Trophoblast cell (in vitro differentiated cells and primary cell): ENCODE data around the gene RTL1.

Source experiments
- DNase-seq, 2 donors: peaks; one replicate each; pipeline ENCODE4 v3.0.0-alpha.2; 2016
- H2AFZ ChIP-seq: 2 replicates; pipeline ENCODE4 v1.6.1; 2013; ENCODE audit warnings: low read length, moderate library complexity, mild to moderate bottlenecking; ENCODE audit not compliant: insufficient read depth, poor library complexity
- H2AK5ac ChIP-seq: 2 replicates; pipeline ENCODE4 v1.6.1; 2013; ENCODE audit warnings: mild to moderate bottlenecking, low read length
- H2BK120ac ChIP-seq: 2 replicates; pipeline ENCODE4 v1.6.1; 2013; ENCODE audit warnings: low read length, mild to moderate bottlenecking, moderate library complexity; ENCODE audit not compliant: insufficient read depth, poor library complexity
- H2BK12ac ChIP-seq: 2 replicates; pipeline ENCODE4 v1.6.1; 2013; ENCODE audit warnings: mild to moderate bottlenecking, low read length, moderate library complexity
- H2BK5ac ChIP-seq: 2 replicates; pipeline ENCODE4 v1.6.1; 2013; ENCODE audit warnings: low read length, low read depth, moderate library complexity, mild to moderate bottlenecking; ENCODE audit not compliant: poor library complexity
- H3K14ac ChIP-seq: 2 replicates; pipeline ENCODE4 v1.6.1; 2013; ENCODE audit warnings: mild to moderate bottlenecking, low read length
- H3K18ac ChIP-seq: 2 replicates; pipeline ENCODE4 v1.6.1; 2013; ENCODE audit warnings: mild to moderate bottlenecking, low read length
- H3K23ac ChIP-seq: 2 replicates; pipeline ENCODE4 v1.6.1; 2013; ENCODE audit warnings: low read length
- H3K27ac ChIP-seq: 2 replicates; pipeline ENCODE4 v1.5.1; 2013; ENCODE audit warnings: low read depth, mild to moderate bottlenecking, inconsistent platforms, low read length, moderate library complexity
- H3K27me3 ChIP-seq: 2 replicates; pipeline ENCODE4 v1.6.1; 2013; ENCODE audit warnings: inconsistent platforms, mild to moderate bottlenecking, low read length, moderate library complexity; ENCODE audit not compliant: insufficient read depth
- H3K36me3 ChIP-seq, 2 experiments: 1 replicate in 1 of 2; 2 replicates in 1 of 2; pipeline ENCODE4 v1.6.1; 2013; ENCODE audit warnings: low read length in 2 of 2, mild to moderate bottlenecking in 2 of 2, moderate library complexity in 1 of 2; ENCODE audit not compliant: insufficient read depth in 2 of 2, control insufficient read depth in 1 of 2
- H3K4ac ChIP-seq: 2 replicates; pipeline ENCODE4 v1.6.1; 2013; ENCODE audit warnings: low read depth, mild to moderate bottlenecking, low read length, moderate library complexity
- H3K4me1 ChIP-seq, 2 experiments: 1 replicate in 1 of 2; 2 replicates in 1 of 2; pipeline ENCODE4 v1.6.1; 2013; ENCODE audit warnings: low read length in 2 of 2, mild to moderate bottlenecking in 2 of 2, moderate library complexity in 1 of 2; ENCODE audit not compliant: insufficient read depth in 2 of 2, control insufficient read depth in 1 of 2
- H3K4me2 ChIP-seq: 2 replicates; pipeline ENCODE4 v1.6.1; 2013; ENCODE audit warnings: inconsistent platforms, mild to moderate bottlenecking, low read length, moderate library complexity
- H3K4me3 ChIP-seq: 2 replicates; pipeline ENCODE4 v1.5.1; 2013; ENCODE audit warnings: mild to moderate bottlenecking, low read depth, low read length, inconsistent platforms
- H3K79me1 ChIP-seq: one replicate; pipeline ENCODE4 v1.6.1; 2013; ENCODE audit warnings: low read length
- H3K79me2 ChIP-seq: 2 replicates; pipeline ENCODE4 v1.6.1; 2013; ENCODE audit warnings: low read length, mild to moderate bottlenecking; ENCODE audit not compliant: control insufficient read depth, insufficient read depth, poor library complexity
- H3K9ac ChIP-seq: 2 replicates; pipeline ENCODE4 v1.6.1; 2013; ENCODE audit warnings: mild to moderate bottlenecking, low read length
- H3K9me3 ChIP-seq: 2 replicates; pipeline ENCODE4 v1.6.1; 2013; ENCODE audit warnings: low read depth, mild to moderate bottlenecking, control low read depth, inconsistent platforms, low read length; ENCODE audit not compliant: insufficient read depth
- H4K12ac ChIP-seq: 2 replicates; pipeline ENCODE4 v1.6.1; 2013; ENCODE audit warnings: low read depth, mild to moderate bottlenecking, low read length, moderate library complexity
- H4K8ac ChIP-seq: 2 replicates; pipeline ENCODE4 v1.6.1; 2013; ENCODE audit warnings: low read depth, mild to moderate bottlenecking, low read length, moderate library complexity
- H4K91ac ChIP-seq: one replicate; pipeline ENCODE4 v1.6.1; 2013; ENCODE audit warnings: low read depth, mild to moderate bottlenecking, low read length, moderate library complexity
- WGBS: extraction: QIAGEN DNeasy Blood & Tissue Kit; methylation state at CpG from one replicate; pipeline ENCODE4 v1.1.7; 2013; ENCODE audit warnings: missing lambda C conversion rate; ENCODE audit not compliant: insufficient read length, insufficient coverage; ENCODE audit errors: extremely low coverage; 5-methylcytosine and 5-hydroxymethylcytosine counted together

The RTL1 gene

GRCh38 chr14:100864206-100864605 is 39.3 kb downstream of the RTL1 start:
- Histone ChIP-seq H3K4me1 (no peaks in the 10 kb centered on the region), H3K79me2 (no peaks in the 10 kb centered on the region), H3K36me3 (no peaks in the 10 kb centered on the region), H3K18ac (no peak overlapping the region), H4K12ac (no peak overlapping the region), H3K9ac (no peak overlapping the region), H4K8ac (no peak overlapping the region), H3K4me2 (no peak overlapping the region), H2AFZ (no peak overlapping the region), H3K23ac (no peak overlapping the region), H3K14ac (no peak overlapping the region), H3K27ac (no peak overlapping the region), H3K4me3 (no peak overlapping the region), H4K91ac (no peak overlapping the region), H3K9me3 (peaks cover 15% of the 10 kb centered on the region), H3K79me1 (no peaks in the 10 kb centered on the region), H2BK5ac (no peak overlapping the region), H2BK120ac (no peak overlapping the region), H3K27me3 (no peaks in the 10 kb centered on the region), H3K4ac (no peak overlapping the region), H2AK5ac (no peak overlapping the region), H2BK12ac (no peak overlapping the region)
- no peak for DNase-seq
- WGBS, result no CpG with 5 or more reads among the region's 10 CpGs

GRCh38 chr14:100862793-100863192 is 40.7 kb downstream of the RTL1 start:
- H2BK120ac ChIP-seq, result no peak overlapping the region
- H2AFZ ChIP-seq, result no peak overlapping the region
- no peak overlapping the region for H2AK5ac ChIP-seq
- no peak overlapping the region for H3K18ac ChIP-seq
- H3K27ac ChIP-seq, result no peak overlapping the region
- H3K4ac ChIP-seq, result no peak overlapping the region
- H2BK12ac ChIP-seq, result no peak overlapping the region
- no peaks in the 10 kb centered on the region for H3K36me3 ChIP-seq
- H4K91ac ChIP-seq, result no peak overlapping the region
- no peak overlapping the region for H2BK5ac ChIP-seq
- H3K79me1 ChIP-seq, result no peaks in the 10 kb centered on the region
- H3K4me3 ChIP-seq, result no peak overlapping the region
- DNase-seq, result no peak
- no peak overlapping the region for H4K12ac ChIP-seq
- no CpG with 5 or more reads among the region's 2 CpGs for WGBS
- H3K23ac ChIP-seq, result no peak overlapping the region
- no peaks in the 10 kb centered on the region for H3K79me2 ChIP-seq
- H3K27me3 ChIP-seq, result no peaks in the 10 kb centered on the region
- H3K9me3 ChIP-seq, result peaks cover 15% of the 10 kb centered on the region
- H4K8ac ChIP-seq, result no peak overlapping the region
- no peak overlapping the region for H3K9ac ChIP-seq
- no peaks in the 10 kb centered on the region for H3K4me1 ChIP-seq
- H3K4me2 ChIP-seq, result no peak overlapping the region
- H3K14ac ChIP-seq, result no peak overlapping the region

- Histone ChIP-seq H3K4me3 (no peak overlapping the region), H3K14ac (no peak overlapping the region), H2BK120ac (no peak overlapping the region), H3K4me2 (no peak overlapping the region), H3K27me3 (no peaks in the 10 kb centered on the region), H2AFZ (no peak overlapping the region), H3K18ac (no peak overlapping the region), H4K91ac (no peak overlapping the region), H3K79me2 (no peaks in the 10 kb centered on the region), H3K23ac (no peak overlapping the region), H2BK5ac (no peak overlapping the region), H3K9me3 (peaks cover 15% of the 10 kb centered on the region), H3K27ac (no peak overlapping the region), H2AK5ac (no peak overlapping the region), H3K36me3 (no peaks in the 10 kb centered on the region), H4K12ac (no peak overlapping the region), H3K9ac (no peak overlapping the region), H2BK12ac (no peak overlapping the region), H3K4ac (no peak overlapping the region), H3K79me1 (no peaks in the 10 kb centered on the region), H3K4me1 (no peaks in the 10 kb centered on the region), H4K8ac (no peak overlapping the region)
- no peak for DNase-seq
- no CpG with 5 or more reads among the region's 3 CpGs for WGBS
Observed at GRCh38 chr14:100862277-100862676, 41.2 kb downstream of the RTL1 start.

- no peak overlapping the region for H2AFZ ChIP-seq
- H3K4me1 ChIP-seq, result no peaks in the 10 kb centered on the region
- H4K91ac ChIP-seq, result no peak overlapping the region
- H4K8ac ChIP-seq, result no peak overlapping the region
- H3K4me2 ChIP-seq, result no peak overlapping the region
- DNase-seq, result no peak
- H4K12ac ChIP-seq, result no peak overlapping the region
- H3K79me1 ChIP-seq, result no peaks in the 10 kb centered on the region
- H3K27me3 ChIP-seq, result no peaks in the 10 kb centered on the region
- no peak overlapping the region for H3K18ac ChIP-seq
- H2BK120ac ChIP-seq, result no peak overlapping the region
- H3K4ac ChIP-seq, result no peak overlapping the region
- H3K27ac ChIP-seq, result no peak overlapping the region
- no CpG with 5 or more reads among the region's 2 CpGs for WGBS
- H2BK12ac ChIP-seq, result no peak overlapping the region
- H3K9ac ChIP-seq, result no peak overlapping the region
- H2BK5ac ChIP-seq, result no peak overlapping the region
- H2AK5ac ChIP-seq, result no peak overlapping the region
- H3K36me3 ChIP-seq, result no peaks in the 10 kb centered on the region
- H3K9me3 ChIP-seq, result peaks cover 15% of the 10 kb centered on the region
- no peaks in the 10 kb centered on the region for H3K79me2 ChIP-seq
- H3K14ac ChIP-seq, result no peak overlapping the region
- H3K23ac ChIP-seq, result no peak overlapping the region
- no peak overlapping the region for H3K4me3 ChIP-seq
Observed at GRCh38 chr14:100861937-100862247, 41.6 kb downstream of the RTL1 start.
